WI38 (cell line): Measurements from ENCODE around the gene NR3C2.

Experiments
- H3K4me3 ChIP-seq: 2 replicates; pipeline ENCODE4 v1.5.1; 2011; ENCODE audit warnings: low read depth, mild to moderate bottlenecking, control low read depth, low read length
- TF ChIP-seq, protein P1 (sequence below): IDR thresholded peaks from 2 replicates; pipeline ENCODE4 v1.5.1; 2012; ENCODE audit warnings: low read depth, mild to moderate bottlenecking, control low read depth, low read length

NR3C2 gene

DNA sequence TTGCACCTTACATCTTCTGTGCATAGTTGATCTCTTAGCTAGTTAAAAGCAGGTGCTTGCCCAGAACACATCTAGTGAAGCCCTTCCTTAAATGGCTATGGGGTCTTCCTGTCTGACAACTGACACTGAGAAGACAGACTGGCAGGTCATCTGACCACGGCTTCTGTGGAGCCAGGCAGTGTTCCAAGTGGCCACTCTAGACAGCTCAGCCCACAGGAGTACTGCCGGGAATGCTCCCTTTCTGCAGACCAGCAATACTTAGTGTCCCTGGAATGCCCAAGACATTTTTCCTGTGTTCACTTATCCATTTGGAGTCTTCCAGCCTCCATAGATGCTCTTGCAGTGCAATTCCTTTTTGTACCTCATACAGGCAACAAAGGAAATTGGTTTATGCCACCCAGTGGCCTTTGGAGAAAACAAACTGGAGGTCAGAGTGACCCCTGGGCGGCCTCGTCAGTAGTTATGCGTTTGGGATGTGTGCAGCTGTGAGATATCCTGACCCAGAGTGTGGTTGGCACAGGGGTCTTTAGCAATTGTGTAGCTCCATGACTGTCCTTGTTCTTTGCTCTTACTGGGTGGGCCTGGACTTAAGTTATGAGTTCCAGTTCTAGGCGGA lies 374.8 kb downstream of the NR3C2 start:
- TF ChIP-seq, protein P1, sequence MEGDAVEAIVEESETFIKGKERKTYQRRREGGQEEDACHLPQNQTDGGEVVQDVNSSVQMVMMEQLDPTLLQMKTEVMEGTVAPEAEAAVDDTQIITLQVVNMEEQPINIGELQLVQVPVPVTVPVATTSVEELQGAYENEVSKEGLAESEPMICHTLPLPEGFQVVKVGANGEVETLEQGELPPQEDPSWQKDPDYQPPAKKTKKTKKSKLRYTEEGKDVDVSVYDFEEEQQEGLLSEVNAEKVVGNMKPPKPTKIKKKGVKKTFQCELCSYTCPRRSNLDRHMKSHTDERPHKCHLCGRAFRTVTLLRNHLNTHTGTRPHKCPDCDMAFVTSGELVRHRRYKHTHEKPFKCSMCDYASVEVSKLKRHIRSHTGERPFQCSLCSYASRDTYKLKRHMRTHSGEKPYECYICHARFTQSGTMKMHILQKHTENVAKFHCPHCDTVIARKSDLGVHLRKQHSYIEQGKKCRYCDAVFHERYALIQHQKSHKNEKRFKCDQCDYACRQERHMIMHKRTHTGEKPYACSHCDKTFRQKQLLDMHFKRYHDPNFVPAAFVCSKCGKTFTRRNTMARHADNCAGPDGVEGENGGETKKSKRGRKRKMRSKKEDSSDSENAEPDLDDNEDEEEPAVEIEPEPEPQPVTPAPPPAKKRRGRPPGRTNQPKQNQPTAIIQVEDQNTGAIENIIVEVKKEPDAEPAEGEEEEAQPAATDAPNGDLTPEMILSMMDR = no peak

DNA sequence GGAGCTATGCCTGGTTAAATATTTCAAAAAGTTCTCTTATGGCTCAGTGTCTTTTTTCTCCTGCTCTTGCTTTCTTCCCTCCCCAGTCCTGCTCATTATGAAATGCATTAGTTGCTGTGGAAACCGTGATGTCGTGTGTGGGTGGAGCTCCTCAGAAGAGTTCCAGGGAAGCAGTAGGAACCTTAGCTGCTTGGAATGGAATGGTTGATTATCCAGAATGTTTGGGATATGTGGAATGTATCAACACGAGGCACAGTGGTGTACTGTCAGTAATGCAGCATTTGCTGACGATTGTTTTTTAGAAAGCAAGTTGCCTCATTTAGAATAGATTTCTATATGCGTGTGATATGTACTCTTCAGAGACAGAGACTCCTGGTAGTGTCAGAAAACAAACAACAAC lies 377.1 kb downstream of the NR3C2 start:
- no peak overlapping the region for H3K4me3 ChIP-seq
- TF ChIP-seq, protein P1 = no peak

More for the DNA sequence above, 374.8 kb downstream of the NR3C2 start:
- H3K4me3 ChIP-seq = no peak overlapping the region

DNA sequence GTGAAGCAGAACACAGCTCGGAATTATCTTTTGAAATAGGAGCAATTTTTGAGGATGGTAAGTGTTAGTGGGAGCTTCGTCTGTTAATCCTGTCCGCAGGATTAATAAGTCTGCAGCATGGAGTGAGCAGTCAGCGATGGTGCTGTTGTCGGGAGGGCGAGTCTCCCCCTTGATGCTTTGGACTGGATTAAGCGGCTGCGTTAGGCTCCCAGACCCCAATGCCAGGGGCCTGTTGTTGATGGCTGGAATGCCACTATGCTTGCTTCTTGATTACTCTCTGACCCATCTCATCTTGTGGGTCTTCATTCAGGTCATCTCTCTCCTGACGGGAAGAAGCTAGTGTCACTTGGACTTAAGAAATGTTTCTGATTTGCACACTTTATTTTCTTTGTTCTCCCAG lies 377.8 kb downstream of the NR3C2 start:
- no peak overlapping the region for H3K4me3 ChIP-seq
- TF ChIP-seq, protein P1 = no peak

DNA sequence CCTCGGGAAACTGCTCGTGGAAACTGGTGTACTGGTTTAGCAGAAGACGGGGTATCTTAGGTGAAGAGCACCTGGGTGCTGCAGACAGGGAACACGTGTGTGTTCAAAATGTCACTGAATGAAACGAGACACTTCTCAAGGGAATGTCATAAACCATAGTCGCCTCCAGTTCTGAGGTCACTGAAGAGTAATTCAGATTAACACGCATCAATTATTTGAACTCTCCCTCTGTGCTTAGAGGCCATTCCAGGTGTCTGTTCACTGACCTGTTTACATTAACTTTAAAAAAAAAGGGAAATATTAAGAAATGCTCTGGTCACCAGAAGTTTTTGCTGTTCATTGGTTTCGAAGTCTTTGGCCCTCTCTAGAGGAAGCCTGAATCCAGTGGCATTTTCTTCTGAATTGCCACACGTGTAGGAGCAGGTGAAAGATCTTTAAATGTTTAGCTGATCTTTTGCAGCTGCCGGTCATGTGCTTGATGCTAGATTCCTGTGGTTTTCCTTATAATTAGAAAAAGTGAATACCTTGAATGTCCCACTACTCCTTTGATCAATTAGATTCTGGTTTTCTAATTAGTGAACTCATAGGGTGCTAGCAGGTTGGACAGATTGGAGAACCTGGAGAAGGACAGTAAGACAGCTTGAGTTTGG lies 379.8 kb downstream of the NR3C2 start:
- TF ChIP-seq, protein P1 = no peak
- H3K4me3 ChIP-seq = no peak overlapping the region

DNA sequence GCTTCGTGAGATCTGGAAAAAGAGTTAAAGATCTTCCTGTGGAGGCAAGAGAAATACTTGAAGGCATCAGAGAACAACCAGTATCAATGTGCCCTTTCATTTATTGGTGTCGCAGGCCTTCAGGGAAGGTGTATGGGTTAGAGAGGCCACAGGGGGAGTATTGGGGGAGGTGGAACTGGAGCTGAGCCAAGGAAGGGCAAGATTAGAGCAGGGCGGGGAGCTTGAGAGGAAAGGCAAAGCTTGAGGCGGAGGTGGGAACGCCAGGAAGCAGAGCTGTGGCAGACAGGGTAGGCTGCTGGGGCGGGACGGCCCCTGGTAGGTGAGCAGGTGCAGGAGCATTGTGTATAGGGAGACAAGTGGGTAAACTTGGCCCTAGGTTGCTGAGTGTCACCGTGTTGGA lies 380.4 kb downstream of the NR3C2 start:
- TF ChIP-seq, protein P1 = no peak

DNA sequence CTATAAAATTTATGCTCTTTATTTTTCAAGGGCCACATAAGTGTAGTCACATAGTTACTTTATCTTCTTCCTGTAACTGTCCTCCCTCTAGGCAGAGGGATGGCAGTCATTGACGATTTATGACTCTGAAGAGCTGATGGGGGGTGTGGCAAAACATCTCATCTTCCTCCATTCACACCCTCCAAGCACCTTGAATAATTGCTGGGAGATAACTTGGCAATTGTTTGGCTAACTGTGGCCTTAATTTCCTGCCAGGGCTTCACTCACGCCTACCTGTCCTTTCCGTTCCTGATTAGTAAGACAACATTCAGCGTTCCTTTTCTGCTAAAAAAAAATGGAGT lies 381.1 kb downstream of the NR3C2 start:
- TF ChIP-seq, protein P1 = no peak
- H3K4me3 ChIP-seq = no peak overlapping the region

More for the DNA sequence above, 380.4 kb downstream of the NR3C2 start:
- H3K4me3 ChIP-seq = no peak overlapping the region

DNA sequence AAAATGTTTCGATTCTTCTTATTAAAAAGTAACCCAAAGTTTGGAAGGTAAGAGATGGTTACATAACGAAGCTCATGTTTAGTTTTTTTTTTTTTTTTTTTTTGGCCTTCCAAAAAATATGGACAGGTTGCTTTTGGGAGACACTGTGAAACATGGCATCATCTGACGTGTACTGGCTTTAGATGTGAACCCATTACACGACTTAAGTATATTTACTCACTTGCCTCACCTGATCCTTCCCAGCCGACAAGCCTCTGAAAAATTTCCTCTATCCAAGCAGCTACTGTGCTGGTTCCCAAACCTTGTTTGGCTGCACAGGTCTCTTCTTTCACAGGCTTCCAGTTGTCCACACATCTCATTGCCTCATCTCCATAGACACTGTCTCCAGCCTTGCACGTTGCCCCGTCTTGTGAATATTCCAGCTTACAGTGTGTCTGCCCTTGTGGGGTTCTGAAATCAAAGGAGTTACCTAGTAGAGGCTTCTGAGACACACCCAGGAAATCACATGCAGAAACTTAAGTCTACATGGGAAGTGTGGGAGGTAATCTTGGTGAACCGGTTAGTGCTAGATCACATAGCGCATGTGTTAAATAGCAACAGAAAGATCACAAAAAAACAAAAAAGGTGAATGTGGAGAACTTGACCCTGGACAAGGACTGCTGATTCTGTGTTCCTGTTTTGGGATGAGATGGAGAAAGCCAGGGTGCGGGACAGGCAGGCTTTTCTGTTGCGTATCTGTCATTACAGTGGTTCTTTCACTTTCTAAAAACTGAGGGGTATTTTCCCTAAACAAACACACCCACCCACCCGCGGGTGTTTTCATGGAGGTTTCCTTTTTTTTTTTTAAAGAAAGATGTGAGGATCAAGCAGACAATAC lies 381.7 kb downstream of the NR3C2 start:
- TF ChIP-seq, protein P1 = no peak
- no peak overlapping the region for H3K4me3 ChIP-seq
